ENCODE data around the gene KBTBD12. TPM values are rescaled to one million over a fixed set of nuclear protein-coding genes. Genes with fewer than 3 reads are reported as not detected.

The KBTBD12 gene
- total and polyA plus RNA-seq, 2 of the 13 experiments (the other 11 are each of a cell fraction or from before 2014, with no cell fraction given), result not detected

DNA sequence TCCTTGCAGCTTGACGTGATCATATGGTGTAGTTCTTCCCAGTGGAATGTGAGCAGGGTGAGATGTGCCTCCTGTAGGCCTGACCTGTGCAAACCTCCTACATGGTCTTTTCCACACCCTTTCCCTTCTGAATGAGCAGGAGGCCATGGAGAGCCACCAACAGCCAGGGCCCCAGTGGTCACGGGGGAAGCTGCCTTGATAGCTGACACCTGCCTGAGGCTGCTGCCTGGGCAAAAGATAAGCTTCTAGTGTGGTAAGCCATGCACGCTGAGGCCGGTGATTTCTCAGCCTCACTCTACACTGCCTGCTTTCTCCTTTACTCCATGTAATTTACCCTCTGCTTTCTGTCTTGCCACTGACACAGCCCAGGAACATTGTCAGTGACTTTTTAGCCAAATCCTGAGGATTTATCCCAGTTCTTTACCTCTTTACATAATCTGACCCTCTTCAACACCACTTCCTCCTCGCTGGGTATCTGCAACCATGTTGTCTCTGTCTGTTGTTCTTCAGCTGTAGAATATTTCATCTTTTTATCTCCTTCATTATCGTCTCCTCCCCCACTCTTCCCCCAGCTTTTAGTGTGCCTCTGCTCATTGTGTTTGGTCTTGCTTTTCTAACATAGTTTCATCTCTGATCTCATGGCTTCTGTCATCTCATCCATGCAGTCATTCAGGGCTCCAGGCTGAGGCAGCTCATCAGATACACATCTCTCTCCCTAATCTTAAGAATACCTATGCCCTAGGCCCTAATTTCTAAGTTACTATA is 11.2 kb upstream of the KBTBD12 start (continued):
- TF ChIP-seq, protein P1, sequence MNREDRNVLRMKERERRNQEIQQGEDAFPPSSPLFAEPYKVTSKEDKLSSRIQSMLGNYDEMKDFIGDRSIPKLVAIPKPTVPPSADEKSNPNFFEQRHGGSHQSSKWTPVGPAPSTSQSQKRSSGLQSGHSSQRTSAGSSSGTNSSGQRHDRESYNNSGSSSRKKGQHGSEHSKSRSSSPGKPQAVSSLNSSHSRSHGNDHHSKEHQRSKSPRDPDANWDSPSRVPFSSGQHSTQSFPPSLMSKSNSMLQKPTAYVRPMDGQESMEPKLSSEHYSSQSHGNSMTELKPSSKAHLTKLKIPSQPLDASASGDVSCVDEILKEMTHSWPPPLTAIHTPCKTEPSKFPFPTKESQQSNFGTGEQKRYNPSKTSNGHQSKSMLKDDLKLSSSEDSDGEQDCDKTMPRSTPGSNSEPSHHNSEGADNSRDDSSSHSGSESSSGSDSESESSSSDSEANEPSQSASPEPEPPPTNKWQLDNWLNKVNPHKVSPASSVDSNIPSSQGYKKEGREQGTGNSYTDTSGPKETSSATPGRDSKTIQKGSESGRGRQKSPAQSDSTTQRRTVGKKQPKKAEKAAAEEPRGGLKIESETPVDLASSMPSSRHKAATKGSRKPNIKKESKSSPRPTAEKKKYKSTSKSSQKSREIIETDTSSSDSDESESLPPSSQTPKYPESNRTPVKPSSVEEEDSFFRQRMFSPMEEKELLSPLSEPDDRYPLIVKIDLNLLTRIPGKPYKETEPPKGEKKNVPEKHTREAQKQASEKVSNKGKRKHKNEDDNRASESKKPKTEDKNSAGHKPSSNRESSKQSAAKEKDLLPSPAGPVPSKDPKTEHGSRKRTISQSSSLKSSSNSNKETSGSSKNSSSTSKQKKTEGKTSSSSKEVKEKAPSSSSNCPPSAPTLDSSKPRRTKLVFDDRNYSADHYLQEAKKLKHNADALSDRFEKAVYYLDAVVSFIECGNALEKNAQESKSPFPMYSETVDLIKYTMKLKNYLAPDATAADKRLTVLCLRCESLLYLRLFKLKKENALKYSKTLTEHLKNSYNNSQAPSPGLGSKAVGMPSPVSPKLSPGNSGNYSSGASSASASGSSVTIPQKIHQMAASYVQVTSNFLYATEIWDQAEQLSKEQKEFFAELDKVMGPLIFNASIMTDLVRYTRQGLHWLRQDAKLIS (CRISPR knock-in tag; IDR thresholded peaks at IDR 0.05), result no peak
- TF ChIP-seq, protein P2, sequence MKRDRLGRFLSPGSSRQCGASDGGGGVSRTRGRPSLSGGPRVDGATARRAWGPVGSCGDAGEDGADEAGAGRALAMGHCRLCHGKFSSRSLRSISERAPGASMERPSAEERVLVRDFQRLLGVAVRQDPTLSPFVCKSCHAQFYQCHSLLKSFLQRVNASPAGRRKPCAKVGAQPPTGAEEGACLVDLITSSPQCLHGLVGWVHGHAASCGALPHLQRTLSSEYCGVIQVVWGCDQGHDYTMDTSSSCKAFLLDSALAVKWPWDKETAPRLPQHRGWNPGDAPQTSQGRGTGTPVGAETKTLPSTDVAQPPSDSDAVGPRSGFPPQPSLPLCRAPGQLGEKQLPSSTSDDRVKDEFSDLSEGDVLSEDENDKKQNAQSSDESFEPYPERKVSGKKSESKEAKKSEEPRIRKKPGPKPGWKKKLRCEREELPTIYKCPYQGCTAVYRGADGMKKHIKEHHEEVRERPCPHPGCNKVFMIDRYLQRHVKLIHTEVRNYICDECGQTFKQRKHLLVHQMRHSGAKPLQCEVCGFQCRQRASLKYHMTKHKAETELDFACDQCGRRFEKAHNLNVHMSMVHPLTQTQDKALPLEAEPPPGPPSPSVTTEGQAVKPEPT (CRISPR knock-in tag; IDR thresholded peaks at IDR 0.05; ENCODE audit: low read depth), result no peak
- TF ChIP-seq ZNF264 (CRISPR knock-in tag; IDR thresholded peaks at IDR 0.05), result no peak
- TF ChIP-seq, protein P3, sequence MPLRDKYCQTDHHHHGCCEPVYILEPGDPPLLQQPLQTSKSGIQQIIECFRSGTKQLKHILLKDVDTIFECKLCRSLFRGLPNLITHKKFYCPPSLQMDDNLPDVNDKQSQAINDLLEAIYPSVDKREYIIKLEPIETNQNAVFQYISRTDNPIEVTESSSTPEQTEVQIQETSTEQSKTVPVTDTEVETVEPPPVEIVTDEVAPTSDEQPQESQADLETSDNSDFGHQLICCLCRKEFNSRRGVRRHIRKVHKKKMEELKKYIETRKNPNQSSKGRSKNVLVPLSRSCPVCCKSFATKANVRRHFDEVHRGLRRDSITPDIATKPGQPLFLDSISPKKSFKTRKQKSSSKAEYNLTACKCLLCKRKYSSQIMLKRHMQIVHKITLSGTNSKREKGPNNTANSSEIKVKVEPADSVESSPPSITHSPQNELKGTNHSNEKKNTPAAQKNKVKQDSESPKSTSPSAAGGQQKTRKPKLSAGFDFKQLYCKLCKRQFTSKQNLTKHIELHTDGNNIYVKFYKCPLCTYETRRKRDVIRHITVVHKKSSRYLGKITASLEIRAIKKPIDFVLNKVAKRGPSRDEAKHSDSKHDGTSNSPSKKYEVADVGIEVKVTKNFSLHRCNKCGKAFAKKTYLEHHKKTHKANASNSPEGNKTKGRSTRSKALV (CRISPR knock-in tag; IDR thresholded peaks at IDR 0.05), result no peak

All from HepG2 (cell line).